ENCODE results near the gene TTC34. TPM values are rescaled to one million over a fixed set of nuclear protein-coding genes. Genes with fewer than 3 reads are reported as not detected.

TTC34 gene
- total RNA-seq, 6 experiments from 2014 or later = 0.11 to 0.19 (median 0.16) TPM

DNA sequence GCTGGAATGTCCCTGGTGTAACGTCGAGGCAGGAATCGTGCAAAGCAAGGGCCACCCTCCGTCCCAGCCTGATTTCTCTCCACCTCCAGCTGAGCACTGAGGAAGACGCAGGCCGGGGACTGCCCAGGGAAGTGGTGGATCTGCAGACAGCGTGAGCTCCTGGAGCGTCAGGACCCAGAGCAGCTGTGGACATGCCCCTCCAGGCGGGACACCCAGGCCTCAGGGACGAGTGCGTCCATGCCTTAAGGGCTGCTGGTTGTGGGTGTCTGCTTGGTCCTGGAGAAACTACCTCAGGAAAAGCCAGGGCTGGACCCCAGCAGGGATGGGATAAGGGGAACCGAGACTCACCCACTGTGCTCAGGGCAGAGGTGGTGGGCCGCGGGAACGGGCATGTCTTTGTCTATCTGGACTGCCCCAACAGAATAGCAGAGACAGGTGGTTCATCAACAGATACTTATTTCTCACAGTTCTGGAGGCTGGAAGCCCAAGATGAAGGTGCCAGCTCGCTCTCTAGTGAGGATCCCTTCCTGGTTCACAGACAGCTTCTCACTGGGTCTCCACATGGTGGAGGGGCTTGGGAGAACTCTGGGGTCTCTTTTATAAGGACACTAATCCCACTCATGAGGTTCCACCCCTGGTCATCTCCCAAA lies 162.9 kb downstream of the TTC34 start:
- H3K4me1 Mint-ChIP-seq (ENCODE audit: low read depth) = no peaks in the 10 kb centered on the region
- DNase-seq = no peak
- TF ChIP-seq, protein P1, sequence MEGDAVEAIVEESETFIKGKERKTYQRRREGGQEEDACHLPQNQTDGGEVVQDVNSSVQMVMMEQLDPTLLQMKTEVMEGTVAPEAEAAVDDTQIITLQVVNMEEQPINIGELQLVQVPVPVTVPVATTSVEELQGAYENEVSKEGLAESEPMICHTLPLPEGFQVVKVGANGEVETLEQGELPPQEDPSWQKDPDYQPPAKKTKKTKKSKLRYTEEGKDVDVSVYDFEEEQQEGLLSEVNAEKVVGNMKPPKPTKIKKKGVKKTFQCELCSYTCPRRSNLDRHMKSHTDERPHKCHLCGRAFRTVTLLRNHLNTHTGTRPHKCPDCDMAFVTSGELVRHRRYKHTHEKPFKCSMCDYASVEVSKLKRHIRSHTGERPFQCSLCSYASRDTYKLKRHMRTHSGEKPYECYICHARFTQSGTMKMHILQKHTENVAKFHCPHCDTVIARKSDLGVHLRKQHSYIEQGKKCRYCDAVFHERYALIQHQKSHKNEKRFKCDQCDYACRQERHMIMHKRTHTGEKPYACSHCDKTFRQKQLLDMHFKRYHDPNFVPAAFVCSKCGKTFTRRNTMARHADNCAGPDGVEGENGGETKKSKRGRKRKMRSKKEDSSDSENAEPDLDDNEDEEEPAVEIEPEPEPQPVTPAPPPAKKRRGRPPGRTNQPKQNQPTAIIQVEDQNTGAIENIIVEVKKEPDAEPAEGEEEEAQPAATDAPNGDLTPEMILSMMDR (IDR thresholded peaks at IDR 0.05) = no peak
- H3K27me3 Mint-ChIP-seq (ENCODE audit: insufficient read depth) = peaks cover 7% of the 10 kb centered on the region
- no peak overlapping the region for H3K27ac Mint-ChIP-seq
- no peak overlapping the region for H3K4me3 Mint-ChIP-seq
- H3K9me3 Mint-ChIP-seq = peaks cover 17% of the 10 kb centered on the region
- H3K36me3 Mint-ChIP-seq (ENCODE audit: low read depth) = peaks cover 11% of the 10 kb centered on the region

DNA sequence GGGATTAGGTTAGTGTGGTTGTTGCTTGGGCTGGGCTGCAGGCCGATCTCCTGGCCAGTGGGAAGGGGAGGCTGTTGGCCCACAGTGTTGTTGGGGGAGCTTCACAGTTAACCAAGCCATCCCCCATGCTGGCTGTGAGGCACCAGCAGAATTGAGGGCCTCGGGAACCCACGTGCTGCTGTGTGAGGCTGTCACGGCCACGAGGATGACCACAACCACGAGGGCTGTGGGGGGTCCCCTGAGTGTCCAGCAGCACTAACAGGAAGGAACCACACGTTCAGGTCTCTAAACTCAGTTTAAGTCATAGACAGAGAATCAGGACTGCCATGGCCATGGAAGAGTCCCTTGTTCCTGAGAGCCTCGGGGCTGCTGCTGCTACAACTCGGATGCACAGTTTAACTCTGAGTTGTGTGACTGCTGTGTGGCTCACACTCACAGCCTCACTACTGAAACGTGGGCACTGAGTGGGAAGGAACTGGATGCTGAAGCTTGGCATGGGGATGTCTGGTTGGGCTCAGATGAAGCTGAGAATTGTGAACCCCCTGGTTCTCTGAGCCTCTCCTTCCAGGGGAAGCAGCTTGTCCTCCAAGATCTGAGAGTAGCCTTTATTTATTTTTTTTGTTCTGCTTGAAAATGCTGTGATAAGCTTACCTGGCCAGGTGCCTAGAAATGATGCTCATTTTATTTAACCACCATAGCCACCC lies 163.9 kb downstream of the TTC34 start:
- H3K27me3 Mint-ChIP-seq (ENCODE audit: insufficient read depth) = peaks cover 7% of the 10 kb centered on the region
- H3K4me1 Mint-ChIP-seq (ENCODE audit: low read depth) = no peaks in the 10 kb centered on the region
- TF ChIP-seq, protein P1 (IDR thresholded peaks at IDR 0.05) = no peak
- H3K4me3 Mint-ChIP-seq = no peak overlapping the region
- H3K27ac Mint-ChIP-seq = no peak overlapping the region
- peaks cover 11% of the 10 kb centered on the region for H3K36me3 Mint-ChIP-seq (ENCODE audit: low read depth)
- DNase-seq = no peak
- H3K9me3 Mint-ChIP-seq = peaks cover 17% of the 10 kb centered on the region

DNA sequence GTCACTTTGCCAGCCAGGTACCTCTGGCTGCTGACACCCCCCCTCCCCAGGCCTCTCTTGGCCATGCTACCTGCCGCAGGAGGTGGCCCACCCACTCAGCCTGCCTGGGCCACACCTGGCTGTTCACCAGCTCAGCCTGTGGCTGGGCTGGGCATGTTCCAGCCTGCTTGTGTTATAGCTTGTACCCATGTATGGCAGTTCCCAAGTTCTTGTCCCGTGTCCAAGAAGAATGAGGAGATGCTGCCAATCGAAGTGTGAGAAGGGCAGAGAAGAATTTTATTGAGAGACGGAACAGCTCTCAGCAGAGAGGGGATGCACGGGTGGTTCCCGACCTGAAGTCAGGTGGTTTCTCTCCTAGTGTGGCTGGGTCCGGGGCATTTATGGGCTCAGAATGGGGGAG lies 164.8 kb downstream of the TTC34 start:
- TF ChIP-seq, protein P1 (IDR thresholded peaks at IDR 0.05) = no peak
- DNase-seq = no peak
- Mint-ChIP-seq H3K36me3 (ENCODE audit: low read depth) (peaks cover 11% of the 10 kb centered on the region), H3K27me3 (ENCODE audit: insufficient read depth) (peaks cover 7% of the 10 kb centered on the region), H3K9me3 (peaks cover 17% of the 10 kb centered on the region), H3K27ac (no peak overlapping the region), H3K4me1 (ENCODE audit: low read depth) (no peaks in the 10 kb centered on the region), H3K4me3 (no peak overlapping the region)

DNA sequence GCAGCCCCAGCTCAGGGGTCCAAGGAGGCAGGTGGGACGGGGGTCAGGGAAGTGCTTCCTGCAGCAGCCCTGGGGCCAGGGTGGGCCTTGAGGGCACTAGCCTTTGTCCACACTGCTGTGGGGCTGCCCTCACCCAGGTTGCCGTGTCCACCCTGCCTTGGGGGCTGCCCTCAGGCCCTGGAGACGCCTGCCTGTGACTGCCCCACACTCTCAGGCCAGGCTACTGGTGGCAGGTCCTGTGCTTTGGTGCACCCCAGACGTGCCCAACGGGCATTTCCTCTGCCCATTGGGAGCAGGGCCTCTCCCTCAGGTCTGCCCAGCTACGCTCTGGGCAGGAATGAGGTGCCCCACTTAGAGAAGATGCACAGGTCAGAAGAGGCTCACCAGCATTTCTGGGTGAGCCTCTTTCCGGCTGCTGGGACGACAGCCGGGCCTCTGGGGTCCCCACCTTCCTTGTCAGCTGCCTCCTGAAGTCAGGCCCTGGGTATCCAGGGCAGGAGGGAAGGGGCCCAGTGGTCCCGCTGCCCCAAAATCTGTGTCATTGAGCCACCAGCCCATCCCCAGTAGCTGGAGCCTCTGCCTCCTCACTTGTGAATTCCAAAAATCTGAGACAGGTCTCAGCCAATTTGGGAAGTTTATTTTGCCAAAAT lies 166.0 kb downstream of the TTC34 start:
- TF ChIP-seq, protein P1 (IDR thresholded peaks at IDR 0.05) = no peak
- Mint-ChIP-seq H3K9me3 (peaks cover 26% of the 10 kb centered on the region), H3K36me3 (ENCODE audit: low read depth) (peaks cover 15% of the 10 kb centered on the region), H3K27ac (no peak overlapping the region), H3K27me3 (ENCODE audit: insufficient read depth) (peaks cover 12% of the 10 kb centered on the region), H3K4me3 (no peak overlapping the region), H3K4me1 (ENCODE audit: low read depth) (no peaks in the 10 kb centered on the region)
- no peak for DNase-seq

DNA sequence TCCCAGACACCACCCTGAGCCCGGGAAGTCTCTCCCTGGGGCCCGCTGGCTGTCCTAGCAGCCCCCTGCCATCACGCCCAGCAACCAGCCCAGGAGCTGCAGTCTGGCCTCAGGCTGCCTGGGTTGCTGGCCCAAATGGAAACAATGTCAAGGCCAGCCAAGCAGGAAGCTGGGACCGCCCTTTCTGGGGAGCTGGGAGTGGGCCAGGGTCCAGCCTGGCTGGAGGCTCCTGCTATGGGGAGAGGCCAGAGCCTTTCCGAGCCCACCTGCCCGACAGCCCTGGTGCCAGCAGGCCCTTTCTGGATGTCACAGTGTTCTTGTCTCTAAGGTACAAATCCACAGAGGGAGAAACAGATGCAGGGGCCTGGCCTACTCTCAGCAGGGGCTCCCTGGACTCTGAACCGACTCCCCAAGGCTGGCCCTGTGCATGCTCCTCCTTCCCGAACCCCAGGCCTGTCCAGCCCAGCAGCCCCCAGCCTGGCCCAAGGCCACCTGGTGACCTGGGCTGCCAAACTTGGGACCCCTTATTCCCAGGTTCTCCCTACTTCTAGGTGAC lies 167.5 kb downstream of the TTC34 start:
- TF ChIP-seq, protein P1 (IDR thresholded peaks at IDR 0.05) = no peak
- Mint-ChIP-seq H3K36me3 (ENCODE audit: low read depth) (peaks cover 21% of the 10 kb centered on the region), H3K4me1 (ENCODE audit: low read depth) (no peaks in the 10 kb centered on the region), H3K27ac (no peak overlapping the region), H3K27me3 (ENCODE audit: insufficient read depth) (peaks cover 9% of the 10 kb centered on the region), H3K4me3 (no peak overlapping the region), H3K9me3 (peaks cover 36% of the 10 kb centered on the region)
- DNase-seq = no peak
